ENCODE results near the gene EXOG.

The EXOG gene

GRCh38 chr3:38544926-38545325 lies 48.8 kb downstream of the EXOG start:
- no peak overlapping the region for H3K4me3 ChIP-seq (ENCODE audit: low read length)
- no peak for TF ChIP-seq CTCF (conservative IDR thresholded peaks at IDR 0.05; ENCODE audit: low read length)
- no peak for DNase-seq (ENCODE audit: low read depth)

DNA sequence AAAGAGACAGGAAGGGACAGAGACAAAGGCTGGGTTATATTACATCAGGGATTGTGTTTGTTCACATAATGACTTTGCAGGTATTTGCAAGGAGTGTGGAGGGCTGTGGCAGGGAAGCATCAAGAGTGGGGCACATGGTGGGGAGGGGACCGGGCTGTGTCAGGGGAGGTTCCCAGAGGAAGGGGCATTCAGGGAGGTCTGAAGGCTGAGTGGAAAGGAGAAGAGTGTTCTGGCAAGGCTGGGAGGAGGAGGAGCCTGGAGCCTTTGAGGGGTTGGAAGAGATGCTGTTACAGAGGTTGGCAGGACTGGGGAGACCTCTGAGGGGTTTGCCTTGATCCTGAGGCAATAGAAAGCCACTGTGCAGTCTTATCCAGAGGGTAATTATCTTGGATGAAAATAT lies 49.4 kb downstream of the EXOG start:
- no peak for DNase-seq (ENCODE audit: low read depth)
- H3K4me3 ChIP-seq (ENCODE audit: low read length), result no peak overlapping the region
- no peak for TF ChIP-seq CTCF (conservative IDR thresholded peaks at IDR 0.05; ENCODE audit: low read length)

GRCh38 chr3:38545983-38546382 lies 49.8 kb downstream of the EXOG start:
- TF ChIP-seq CTCF (conservative IDR thresholded peaks at IDR 0.05; ENCODE audit: low read length), result no peak
- H3K4me3 ChIP-seq (ENCODE audit: low read length), result no peak overlapping the region
- no peak for DNase-seq (ENCODE audit: low read depth)

GRCh38 chr3:38548154-38548931 lies 52.2 kb downstream of the EXOG start:
- no peak for TF ChIP-seq CTCF (conservative IDR thresholded peaks at IDR 0.05; ENCODE audit: low read length)
- DNase-seq (ENCODE audit: low read depth), result no peak
- H3K4me3 ChIP-seq (ENCODE audit: low read length), result no peak overlapping the region

DNA sequence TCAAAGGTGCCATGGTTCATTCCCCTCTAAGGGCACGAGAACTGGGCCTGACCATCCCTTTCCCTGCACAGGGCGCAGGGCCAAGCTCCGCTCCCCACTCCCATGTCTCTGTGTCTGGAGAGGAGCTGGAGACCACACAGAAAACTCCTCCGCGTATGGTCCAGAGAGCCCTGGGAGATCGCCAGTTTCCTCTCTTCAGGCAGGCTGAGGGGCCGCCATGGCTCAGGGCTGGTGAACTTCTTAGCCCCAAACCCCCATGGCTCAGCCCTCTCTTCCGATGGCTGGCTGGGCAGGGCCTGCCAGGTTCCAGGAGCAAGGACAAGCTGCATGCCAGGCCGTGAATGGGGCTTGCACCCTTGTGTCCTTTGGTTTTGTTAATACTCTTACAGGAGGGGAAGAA lies 52.9 kb downstream of the EXOG start:
- no peak for DNase-seq (ENCODE audit: low read depth)
- TF ChIP-seq CTCF (conservative IDR thresholded peaks at IDR 0.05; ENCODE audit: low read length), result no peak
- no peak overlapping the region for H3K4me3 ChIP-seq (ENCODE audit: low read length)

- no peak for DNase-seq (ENCODE audit: low read depth)
- no peak overlapping the region for H3K4me3 ChIP-seq (ENCODE audit: low read length)
- no peak for TF ChIP-seq CTCF (conservative IDR thresholded peaks at IDR 0.05; ENCODE audit: low read length)
These were observed 53.3 kb downstream of the EXOG start for GRCh38 chr3:38549486-38549885.
